Breast epithelium (tissue), 3 donors: ENCODE results near the gene AQP10.

Experiments
- POLR2A ChIP-seq: fragments of 450-650 bp; IDR thresholded peaks from one replicate; pipeline ENCODE4 v1.6.1; 2016; ENCODE audit warnings: antibody characterized with exemption, mild to moderate bottlenecking, moderate library complexity
- TF ChIP-seq, protein P1 (sequence below), 3 donors: fragments of 450-650 bp; IDR thresholded peaks; one replicate each; pipeline ENCODE4 v1.5.1; 2016 to 2017; ENCODE audit warnings: antibody characterized with exemption in 3 of 3, mild to moderate bottlenecking in 3 of 3, moderate library complexity in 3 of 3

DNA sequence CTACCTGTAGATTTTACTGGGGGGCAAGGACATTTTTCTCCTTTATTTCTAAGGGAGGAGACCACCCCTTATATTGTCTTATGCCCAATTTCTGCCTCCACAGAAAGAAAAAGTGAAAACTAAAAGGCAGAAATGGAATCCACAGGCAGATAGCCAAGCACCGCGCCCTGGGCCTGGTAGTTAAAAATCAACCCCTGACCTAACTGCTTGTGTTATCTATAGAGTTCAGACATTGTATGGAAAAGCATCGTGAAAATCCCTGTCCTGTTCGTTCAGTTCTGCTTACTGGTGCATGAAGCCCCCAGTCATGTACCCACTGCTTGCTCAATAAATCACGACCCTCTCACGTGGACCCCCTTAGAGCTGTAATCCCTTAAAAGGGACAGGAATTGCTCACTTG lies 50.5 kb downstream of the AQP10 start:
- TF ChIP-seq, protein P1, sequence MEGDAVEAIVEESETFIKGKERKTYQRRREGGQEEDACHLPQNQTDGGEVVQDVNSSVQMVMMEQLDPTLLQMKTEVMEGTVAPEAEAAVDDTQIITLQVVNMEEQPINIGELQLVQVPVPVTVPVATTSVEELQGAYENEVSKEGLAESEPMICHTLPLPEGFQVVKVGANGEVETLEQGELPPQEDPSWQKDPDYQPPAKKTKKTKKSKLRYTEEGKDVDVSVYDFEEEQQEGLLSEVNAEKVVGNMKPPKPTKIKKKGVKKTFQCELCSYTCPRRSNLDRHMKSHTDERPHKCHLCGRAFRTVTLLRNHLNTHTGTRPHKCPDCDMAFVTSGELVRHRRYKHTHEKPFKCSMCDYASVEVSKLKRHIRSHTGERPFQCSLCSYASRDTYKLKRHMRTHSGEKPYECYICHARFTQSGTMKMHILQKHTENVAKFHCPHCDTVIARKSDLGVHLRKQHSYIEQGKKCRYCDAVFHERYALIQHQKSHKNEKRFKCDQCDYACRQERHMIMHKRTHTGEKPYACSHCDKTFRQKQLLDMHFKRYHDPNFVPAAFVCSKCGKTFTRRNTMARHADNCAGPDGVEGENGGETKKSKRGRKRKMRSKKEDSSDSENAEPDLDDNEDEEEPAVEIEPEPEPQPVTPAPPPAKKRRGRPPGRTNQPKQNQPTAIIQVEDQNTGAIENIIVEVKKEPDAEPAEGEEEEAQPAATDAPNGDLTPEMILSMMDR (IDR thresholded peaks at IDR 0.05) = no peak
- no peak for TF ChIP-seq POLR2A
